CD4-positive, alpha-beta T cell treated with Interleukin-17A for 1 hour (primary cell): Measurements from ENCODE around the gene TNS3.
"Not testable (repeated sequence)": the region's sequence is repeated elsewhere in the genome, so short reads cannot be mapped to it uniquely, and the experiment has no call there.

Experiments used
- DNase-seq: peaks from one replicate; pipeline ENCODE4 v3.0.0-alpha.2; 2020

Gene TNS3

DNA sequence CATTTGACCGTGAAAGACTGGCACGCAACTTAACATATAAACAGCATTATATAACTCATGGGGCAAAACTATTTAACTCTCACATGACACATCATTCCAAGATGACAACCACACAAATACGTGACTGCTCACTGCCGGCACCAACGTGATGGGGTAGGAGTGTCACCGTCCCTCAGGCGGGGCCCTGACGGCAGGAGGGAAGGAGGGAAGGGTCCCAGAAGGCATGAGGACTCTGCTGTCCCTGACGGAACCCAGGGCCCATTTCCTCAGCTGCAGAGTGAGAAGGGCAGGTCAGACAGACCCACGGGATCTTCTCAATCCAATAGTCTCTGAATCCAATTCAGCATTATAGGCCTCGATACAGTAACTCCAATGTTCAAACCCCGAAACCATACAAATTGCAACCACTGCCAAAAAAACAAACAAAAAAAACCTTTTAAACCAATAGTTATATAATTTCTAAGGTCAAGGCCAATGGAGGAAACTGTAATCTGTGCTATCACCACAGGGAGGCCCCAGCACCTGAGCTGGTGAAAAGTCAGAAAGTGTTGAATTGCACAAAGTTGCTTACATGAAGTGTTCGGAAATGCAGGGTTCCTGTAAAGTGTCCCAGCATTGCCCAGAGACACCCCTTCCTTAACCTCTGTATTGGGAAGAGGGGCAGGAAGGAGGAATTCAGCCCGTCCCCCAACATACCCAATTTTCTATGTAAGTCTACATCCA, 137.4 kb downstream of the TNS3 start:
- no peak for DNase-seq

DNA sequence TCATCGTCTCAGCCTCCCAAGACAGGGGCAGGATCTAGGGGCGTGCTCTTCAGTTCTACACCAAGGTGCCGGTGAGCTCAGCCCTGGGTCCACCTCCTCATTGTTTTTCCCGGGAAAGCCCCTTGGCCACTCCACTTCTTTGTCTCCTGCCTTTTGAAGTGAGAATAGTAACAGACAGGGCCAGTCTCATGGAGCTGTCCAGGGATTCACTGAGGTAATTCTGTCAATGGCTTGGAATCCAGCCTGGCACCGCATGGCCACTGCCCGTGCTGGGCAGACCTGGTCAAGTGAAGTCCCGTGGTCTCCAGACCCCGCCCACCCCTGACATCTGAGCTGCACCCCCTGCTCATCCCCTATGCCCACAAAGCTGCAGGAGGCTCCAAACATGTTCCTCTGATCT, 138.9 kb downstream of the TNS3 start:
- DNase-seq = no peak

DNA sequence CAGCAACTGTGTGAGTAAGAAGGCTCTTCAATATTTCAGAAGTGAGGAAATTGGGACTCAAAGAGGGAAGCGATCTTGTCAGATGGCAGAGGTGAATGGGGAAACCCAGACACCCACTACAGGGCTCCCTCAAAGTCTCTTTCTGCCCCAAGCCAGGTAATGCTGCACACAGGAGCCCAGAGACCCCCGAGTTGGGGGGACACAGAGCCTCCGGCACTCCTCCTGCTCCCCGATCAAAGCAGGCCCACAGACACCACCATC, 139.4 kb downstream of the TNS3 start:
- no peak for DNase-seq

DNA sequence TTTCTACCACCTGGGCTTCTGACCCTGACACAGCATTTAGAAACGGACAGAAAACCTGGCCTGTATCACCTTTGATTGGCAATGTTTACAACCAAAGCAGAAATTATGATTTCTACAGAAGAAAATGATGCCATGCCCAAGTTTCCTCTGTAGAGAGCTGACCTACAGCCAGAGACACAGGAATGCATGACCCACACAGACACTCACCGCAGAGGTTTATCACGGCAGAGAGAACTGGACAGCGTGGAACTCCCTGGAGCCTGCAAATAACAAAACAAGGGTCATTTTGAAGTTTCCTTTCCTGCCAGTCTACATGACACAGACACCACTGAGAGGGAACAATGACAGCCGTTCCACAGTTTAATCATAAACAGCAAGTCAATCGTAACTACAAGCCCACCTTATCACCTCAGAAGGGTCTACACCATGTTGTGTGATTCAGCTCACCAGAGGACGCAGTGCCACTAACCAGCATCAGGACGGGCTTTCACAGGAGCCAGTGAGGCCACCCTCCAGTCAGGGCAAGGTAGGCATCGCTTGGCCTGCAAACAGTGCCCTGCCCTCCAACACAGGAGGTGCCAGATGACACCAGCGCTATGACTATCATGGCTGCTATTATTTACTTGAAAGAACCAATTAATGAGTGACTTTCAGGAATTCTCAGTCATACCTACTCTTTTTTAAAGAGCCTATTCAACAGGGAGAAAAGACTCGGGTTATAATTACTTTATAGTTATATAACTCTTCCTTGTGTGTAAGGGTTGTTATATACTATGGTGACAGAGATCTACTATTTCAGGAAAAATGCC, 139.9 kb downstream of the TNS3 start:
- DNase-seq = no peak

DNA sequence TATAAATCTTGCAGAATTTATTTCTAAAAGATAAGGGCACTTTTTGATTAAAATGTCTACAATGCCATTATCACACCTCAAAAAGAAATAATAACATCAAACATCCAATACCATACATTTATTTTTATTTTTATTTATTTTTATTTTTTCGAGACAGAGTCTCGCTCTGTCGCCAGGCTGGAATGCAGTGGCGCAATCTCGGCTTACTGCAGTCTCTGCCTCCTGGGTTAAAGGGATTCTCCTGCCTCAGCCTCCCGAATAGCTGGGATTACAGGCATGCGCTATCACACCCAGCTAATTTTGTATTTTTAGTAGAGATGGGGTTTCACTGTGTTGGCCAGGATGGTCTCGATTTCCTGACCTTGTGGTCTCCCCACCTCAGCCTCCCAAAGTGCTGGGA, 140.9 kb downstream of the TNS3 start:
- not testable (repeated sequence) for DNase-seq

DNA sequence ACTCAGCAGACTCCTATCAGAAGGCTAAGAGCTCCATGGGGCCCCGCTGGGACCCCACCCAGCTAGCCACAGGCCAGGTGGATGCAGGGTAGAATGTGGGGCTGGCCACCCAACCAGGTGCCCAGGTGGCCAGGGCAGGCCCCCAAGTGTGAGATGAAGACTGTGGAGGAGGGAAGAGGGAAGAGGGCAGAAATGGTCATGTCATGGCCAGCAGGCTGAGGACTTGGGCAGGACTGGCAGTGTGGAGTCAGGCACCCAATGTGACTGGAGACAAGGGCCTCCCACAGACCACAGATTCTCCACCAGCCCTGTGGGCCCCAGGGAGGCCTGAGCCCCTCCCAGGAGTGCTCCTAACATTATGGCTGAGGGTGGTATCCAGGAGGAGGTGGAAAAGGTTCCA, 141.6 kb downstream of the TNS3 start:
- DNase-seq = no peak

DNA sequence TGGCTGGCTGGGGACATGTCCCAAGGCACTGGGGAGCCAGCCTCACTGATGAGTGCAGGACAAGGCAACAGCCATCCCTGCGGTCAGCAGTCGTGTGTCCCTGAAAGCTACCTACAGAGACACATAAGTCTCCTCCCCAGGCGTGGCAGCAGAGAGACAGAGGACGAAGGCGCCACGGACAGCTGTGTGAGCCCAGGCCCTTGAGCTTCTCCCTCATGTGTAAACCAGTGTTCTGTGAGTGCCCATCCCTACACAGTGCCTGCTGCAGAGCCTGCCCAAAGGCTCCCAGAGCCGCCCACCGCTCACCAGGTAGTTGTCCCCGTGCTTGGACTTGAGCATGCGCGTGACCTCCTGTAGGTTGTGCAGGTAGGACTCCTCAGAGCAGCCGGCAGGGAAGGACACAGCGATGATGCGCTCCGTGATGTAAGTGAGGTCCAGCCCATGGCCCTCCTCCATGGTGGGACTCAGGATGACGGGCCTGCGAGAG, 142.7 kb downstream of the TNS3 start:
- no peak for DNase-seq

DNA sequence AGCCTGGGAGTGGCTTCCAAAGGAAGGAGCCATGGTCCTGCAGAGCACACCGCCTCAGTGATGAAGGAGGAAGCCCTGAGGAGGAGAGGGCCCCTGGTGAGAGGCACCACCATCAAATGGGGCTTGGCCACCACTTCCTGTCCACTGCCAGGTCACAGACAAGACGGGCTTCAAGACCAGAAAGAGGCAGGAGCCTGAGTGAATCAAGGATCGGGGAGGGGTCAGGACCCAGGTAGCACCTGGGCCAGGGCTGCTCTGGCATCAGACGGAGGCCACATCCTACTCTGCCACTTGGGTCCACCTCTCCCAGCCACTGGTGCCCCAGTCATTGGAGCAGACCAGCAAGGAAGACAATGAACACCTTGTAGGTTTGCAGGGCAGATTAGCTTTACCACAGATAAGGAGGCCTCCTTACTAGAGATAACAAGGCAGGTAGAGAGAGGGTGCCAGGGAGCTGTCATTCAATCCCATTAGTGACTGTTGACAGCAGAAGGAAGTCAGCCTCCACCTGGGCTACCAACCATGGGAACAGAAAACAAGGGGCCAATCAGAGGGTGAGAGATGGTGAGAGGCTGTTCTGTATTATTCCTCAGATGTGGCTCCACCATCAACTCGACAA, 143.4 kb downstream of the TNS3 start:
- DNase-seq = no peak

DNA sequence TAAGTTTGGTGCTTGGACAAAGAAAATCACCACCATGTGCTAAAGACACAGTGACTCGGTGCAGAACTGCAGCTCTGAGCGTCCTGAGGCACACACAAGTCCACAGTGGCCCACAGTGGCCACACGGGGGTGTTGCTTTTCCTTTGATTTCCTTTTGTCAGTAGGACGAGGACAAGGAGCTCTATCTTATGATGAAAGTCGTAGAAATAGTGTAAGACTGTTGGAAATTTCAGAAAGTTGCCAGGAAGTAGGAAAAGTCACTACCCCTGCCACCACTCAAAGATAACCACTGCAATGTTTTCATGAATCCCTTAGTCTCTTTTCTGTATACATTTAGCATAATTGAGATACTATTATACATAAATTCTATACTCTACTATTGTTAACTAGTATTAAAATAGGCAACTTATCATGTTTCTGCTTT, 146.0 kb downstream of the TNS3 start:
- DNase-seq = no peak

DNA sequence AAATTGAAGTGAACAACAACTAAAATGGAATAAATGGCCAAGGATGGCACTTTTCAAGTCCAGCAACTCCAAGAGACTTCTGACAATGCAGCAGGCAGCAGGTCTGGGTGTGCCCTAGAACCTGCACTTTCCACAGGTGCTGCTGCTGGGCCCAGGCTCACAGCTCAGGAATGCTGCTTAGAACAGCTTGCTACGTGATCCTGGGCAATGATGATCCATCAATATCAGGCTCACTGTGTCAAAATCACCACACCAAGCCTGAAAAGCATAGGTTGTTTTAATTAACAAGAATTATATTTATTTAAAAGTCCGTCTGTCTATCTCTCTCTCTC, 148.4 kb downstream of the TNS3 start:
- DNase-seq = no peak

DNA sequence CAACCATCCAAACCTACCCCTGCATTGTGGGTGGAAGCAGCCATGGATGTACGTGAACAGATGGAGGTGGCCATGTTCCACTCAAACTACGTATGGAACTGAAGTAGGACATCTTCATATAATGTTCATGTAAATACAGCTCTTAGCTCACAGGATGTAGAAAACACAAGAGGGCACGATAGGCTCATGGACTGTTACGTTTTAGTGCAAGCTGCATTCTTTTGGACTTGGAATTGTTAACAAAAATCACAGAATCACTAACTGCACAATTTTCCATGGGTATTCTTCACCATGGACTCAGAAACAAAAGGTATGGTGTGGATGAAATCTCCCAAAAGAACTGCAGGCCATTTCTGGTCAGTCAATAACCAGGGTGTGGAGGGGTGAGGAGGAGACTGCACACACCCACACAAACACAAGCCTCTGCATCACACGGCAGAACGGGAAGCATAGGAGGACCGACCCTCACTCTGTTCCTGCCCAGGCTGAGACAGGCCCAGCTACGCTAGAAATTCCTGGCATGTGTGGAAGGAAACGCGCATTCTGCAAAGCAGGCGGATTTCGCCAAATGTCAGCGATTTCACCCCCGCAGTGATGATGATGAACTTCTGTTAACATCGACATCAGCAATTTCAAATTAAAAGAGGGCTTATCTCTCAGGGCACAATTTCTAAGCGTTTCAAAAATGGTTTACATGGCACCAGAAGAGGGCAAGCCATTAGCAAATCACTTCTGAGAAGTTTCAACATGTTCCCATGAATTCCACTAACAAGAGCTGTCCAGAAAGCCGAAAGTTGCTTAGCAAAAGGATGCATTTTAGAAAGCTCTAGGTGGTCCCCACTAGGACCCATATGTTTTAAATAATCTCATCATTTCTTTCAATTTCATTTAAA, 149.0 kb downstream of the TNS3 start:
- no peak for DNase-seq

DNA sequence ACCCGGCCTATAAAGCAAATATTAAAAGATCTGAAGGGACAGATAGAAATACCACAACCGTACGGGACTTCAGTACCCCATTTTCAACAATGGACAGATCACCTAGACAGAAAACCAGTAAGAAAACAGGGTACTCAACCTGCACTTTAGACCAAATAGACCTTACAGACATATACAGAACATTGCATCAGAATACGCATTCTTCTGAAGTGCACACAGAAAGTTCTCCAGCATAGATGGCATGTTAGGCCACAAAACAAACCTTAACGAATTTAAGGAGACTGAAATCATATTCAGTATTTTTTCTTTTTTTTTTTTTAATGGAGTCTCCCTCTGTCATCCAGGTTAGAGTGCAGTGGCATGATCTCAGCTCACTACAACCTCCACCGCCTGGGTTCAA, 151.5 kb downstream of the TNS3 start:
- DNase-seq = no peak

DNA sequence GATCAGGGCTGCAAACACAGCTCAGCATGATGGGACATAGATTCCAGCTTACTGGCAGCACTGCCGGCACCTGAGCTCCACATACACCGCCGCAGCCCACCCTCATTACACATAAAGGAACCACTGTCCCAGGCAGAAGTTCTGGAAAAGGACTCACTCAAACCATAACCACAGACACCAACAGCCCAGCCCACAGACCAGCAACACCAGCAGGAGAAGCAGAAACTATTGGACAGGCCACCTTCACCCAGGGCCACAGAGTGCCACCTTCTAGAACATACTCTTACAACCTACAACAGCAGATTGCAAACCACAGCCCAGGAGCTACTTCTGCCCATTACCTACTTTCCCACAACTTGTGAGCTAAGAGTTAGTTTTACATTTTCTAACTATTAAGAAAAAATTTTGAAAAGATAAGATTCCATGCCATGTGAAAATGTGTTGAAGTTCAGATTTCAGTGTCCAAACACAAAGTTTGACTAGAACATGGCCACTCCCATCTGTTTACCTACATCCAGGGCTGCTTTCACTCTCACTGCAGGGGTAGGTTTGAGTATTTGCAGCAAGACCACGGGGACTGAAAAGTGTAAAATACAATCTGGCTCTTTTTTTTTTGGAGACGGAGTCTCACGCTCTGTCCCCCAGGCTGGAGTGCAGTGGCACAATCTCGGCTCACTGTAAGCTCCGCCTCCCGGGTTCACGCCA, 153.0 kb downstream of the TNS3 start:
- DNase-seq = no peak

DNA sequence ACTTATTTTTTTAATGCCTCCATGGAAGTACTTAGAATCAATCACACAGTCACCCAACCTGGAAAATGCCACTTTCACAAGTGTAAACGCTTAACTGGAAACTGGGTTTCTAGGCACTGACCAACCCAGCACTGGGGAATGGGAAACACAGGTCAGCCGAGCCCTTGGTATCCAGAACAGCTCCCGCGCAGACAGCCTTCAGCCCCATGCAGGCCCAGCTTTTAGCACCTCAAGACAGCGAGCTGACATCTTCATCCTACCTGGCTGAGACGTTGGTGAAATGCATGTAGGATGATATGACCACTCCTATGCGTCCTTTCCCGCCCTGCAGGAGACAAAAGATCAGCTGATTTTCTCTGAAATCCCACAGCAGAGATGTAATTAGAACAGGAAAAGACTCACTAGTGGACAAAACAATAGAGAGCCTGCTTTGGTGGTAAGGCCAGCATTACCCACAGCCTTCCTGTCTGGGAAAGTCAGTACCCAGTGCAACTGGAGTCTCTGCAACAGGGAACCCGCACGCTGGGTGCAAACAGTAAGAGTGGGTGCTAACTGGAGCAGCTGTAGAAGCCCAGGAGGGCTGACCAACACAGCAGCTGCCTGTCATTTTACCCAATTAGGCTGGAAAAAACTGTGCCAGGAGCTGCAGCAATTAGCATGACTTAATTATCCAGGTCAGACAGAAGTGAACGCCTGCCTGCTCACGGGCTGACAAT, 153.7 kb downstream of the TNS3 start:
- no peak for DNase-seq

DNA sequence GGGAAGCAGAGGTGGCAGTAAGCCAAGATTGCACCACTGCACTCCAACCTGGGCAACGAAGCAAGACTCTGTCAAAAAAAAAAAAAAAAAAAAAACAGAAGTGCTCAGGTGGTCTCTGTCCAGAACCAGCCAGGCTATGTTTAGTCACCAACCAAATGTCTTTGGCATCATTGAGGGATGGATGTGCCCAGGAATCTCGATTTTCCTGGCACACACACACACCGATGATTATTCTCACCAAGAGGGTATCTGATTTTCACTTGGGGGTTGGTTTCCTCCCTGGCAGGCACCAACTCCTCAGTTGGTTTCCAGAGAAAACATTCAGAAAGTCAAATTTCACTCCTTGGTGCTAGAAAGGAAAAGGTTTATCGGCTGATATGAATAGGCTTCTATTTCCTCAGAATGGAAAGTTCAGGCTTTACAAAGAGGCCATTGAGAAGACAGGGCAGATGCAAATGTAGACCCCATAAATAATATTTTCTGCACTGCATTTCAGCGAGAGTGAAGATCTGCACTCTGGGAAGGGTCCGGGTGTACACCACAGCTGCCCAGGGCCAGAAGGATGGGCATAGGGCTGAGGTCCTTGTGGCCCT, 154.8 kb downstream of the TNS3 start:
- DNase-seq = no peak

DNA sequence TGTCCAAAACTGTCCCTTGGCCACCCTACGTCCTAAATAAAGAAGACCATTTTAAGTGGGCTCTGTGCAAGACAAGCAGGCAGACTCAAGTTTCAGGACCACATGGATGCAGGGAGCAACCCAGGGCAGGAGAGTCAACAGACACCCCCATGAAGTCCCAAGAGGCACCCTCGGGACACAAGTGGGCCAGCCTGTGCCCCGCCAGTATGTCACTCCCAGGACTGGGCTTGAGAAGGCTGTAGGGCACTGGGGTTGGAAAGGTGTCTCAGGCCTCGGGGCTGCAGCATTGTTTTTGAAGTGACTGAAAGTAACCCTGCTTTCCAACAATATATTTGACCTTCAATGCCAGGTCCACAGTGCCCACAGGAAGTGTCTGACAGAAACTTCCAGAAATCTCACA, 157.4 kb downstream of the TNS3 start:
- no peak for DNase-seq

DNA sequence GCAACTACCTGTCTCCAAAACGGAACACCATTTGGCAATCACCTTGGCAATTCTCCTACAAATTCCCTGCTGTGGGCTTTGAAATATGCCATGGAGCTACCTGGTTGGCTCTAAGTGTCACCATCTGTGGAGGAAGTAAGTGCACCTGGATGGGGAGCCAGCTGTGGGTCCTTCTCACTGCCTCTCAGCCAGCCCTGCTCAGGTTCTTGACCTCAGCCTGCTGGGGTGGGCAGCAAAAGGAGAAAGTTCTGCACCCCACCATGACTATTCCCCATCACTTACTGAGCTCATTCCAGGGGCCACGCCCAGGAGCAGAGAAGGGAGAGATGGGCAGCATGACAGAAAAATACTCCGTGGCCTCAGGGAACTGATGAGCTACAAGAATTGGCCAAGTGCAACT, 158.7 kb downstream of the TNS3 start:
- DNase-seq = no peak

DNA sequence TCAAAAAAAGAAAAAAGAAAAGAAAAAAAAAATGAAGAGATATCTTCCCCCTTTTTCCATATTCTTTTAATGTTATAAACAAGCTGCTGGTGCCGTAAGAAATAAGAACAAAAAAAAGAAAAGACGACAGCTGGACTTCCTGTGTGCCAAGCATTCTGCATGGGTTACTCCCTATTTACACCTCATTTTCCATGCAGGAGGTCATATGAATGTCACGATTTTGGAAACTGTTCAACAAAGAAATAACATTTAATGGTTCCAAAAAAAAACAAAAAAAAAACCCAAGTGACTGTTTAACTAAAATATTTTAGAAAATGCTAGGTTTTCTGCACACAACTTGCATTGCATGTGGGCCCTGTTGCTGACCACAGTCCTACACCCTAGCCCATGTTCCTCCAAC, 159.3 kb downstream of the TNS3 start:
- DNase-seq = no peak

DNA sequence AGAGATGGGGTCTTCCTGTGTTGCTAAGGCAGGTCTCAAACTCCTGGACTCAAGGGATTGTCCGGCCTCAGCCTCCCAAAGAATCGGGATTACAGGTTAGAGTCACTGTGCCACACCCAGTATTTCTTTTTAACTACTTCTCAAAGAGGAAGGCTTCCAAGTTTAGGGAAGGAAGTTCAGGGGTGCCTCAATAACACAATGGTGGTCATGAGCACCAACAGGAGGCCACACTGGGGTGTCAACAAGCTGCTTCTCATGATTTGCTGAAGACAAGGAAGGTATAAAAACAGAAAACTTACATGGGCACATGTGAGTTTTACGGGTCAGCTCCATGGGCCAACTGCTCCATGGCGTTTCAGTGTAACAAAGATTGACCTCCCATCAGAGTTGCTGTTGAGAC, 160.5 kb downstream of the TNS3 start:
- no peak for DNase-seq

DNA sequence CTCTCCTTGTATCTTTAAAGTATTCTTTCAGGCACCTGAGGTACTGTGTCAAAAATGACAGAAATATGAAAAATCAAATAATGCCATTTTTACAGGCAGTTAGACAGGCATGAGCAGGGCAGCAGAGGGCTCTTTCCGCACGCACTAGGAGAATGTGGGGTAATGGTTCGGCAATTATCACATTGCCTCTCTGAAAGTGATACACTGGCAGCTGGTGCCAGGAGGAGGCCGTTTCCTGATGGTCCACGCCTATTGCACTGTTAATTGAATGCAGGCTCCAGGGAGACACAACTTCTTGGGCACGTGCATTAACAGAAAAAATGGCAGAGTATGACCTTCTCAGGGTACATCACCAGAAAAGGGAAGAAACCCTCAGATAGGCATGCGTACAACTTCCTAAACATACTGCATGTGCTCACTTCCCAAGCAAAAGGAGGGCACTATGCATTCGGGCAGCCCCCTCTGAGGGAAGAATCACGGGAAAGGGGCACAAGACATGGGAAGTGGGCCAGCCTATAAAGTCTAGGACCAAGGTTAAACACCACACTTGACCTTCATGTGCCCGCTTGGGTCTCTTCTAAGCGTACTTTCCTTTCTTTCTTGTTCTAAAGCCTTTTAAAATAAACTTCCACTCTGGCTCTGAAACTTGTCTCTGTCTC, 161.7 kb downstream of the TNS3 start:
- DNase-seq = no peak

DNA sequence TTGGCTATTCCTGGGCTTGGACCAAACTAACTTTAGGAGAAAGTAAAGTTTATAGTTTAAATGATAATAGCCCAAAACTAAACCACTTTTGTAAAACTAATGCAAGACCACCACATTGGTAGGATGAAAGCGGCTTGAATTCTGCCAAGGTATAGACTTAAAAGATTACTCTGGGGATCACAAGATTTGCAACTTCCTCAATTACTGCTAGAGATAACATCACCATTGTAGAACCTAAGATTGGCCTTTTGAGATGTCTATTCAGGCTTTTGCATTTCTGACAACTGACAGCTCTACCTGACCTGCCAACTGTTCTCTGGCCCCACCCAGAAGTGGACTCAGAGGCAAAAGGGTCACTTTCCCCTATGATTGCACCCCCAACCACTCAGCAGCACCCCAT, 162.4 kb downstream of the TNS3 start:
- DNase-seq = no peak
